Inflammatory macrophage (primary cell): Measurements from ENCODE around the gene SSUH2.
"Not testable (repeated sequence)": the region's sequence is repeated elsewhere in the genome, so short reads cannot be mapped to it uniquely, and the experiment has no call there.

Experiments
- DNase-seq, 2 donors: peaks; one replicate each; pipeline ENCODE4 v3.0.0-alpha.2; 2020 to 2022

Gene SSUH2

DNA sequence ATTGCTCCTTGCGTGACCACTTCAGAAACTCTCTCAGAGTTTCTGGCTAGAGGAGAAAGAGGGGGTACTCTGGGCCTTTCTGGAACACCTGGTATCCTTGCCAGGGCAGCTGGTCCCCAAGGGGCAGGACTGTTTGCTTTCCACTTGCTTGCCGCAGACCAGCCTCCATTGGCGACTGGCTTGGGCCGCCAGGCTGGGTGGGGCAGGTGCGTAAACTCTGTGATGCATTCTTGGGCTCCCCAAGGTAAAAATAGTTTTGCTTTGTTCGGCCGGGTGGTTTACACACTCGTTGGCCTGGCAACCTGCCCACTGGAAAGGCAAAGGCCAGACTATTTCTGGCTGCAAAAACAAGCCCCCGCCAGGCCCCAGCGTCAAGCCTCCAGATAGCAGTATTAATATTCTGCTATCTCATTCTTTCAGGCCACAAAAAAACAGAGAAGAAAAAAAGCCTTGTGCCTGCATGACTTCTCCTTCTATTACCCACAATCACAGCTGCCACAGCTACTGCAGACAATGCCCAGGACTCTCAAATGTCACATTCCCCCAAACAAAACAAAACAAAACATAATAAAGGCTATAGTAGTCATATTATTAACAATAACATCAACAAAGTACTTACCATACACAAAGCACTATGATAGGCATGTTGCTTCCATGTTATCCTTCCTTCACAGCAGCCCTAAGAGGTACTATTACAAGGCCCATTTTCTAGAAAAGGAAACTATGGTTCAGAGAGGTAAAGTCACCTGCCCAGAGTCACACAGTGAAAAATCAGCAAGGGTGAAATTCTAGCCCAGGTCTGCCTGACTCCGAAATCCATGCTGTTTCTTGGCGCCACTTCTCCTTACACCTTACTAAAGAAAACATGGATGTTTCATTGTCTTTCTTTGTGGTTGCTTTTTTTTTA, 14.0 kb upstream of the SSUH2 start:
- DNase-seq = peak in 1 of 2 donors; percentile 22

DNA sequence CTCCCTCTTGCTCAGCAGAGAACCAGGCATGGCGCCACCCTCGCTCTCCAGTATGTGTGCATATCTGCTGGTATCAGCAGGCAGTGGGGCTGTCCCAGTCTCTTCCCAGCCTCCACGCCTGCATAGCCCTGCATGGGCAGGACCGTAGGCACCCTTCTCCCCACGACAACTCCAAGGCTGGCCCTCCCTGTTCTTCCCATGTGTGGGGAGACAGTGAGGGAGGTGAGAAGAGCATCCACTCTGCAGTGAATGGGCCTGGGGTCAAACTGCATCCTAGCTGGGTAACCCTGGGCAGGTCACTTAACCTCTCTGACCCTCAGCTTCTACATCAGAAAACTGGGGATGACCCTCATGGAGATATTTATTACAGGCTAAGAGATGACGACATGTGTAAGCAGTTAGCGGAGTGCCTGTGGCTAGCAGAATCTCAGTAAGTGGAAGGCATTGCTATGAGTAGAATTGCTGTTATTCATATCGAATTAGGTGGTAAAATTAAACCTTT, 13.3 kb upstream of the SSUH2 start:
- DNase-seq = no peak

DNA sequence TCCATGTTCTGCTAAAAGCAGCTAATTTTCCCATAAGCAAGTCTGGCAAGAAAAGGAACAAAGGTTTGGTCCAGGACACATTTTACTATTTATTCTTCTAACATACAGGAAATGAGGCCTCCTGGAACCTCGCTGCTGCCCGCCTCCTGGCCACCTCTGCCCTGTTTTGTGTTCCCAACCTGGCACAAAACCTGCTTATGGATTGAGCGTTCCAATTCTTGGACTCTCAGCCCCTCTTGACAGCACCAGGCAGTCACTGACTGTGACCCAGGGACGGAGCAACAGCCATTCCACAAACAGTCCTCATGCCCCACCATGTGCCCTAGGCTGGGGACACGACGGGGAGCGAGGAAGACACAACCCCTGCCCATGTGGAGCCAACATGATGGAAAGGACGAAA, 11.6 kb upstream of the SSUH2 start:
- no peak for DNase-seq

DNA sequence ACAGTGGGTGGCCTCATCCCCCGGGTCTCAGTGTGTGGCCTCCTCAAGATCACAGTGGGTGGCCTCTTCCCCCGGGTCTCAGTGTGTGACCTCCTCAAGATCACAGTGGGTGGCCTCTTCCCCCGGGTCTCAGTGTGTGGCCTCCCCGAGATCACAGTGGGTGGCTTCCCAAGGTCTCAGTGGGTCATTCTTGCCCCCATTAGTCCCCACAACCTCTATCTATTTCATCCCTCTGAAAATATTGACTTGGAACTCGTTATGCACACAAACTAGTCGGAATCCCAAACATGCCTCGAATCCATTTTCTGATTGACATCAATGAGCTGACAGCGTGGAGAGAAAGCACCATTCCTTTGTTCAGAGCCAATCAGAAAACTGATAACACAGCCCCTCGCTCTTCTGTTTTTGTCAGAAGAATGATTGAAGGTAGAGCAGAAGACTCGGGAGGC, 10.8 kb upstream of the SSUH2 start:
- no peak for DNase-seq

DNA sequence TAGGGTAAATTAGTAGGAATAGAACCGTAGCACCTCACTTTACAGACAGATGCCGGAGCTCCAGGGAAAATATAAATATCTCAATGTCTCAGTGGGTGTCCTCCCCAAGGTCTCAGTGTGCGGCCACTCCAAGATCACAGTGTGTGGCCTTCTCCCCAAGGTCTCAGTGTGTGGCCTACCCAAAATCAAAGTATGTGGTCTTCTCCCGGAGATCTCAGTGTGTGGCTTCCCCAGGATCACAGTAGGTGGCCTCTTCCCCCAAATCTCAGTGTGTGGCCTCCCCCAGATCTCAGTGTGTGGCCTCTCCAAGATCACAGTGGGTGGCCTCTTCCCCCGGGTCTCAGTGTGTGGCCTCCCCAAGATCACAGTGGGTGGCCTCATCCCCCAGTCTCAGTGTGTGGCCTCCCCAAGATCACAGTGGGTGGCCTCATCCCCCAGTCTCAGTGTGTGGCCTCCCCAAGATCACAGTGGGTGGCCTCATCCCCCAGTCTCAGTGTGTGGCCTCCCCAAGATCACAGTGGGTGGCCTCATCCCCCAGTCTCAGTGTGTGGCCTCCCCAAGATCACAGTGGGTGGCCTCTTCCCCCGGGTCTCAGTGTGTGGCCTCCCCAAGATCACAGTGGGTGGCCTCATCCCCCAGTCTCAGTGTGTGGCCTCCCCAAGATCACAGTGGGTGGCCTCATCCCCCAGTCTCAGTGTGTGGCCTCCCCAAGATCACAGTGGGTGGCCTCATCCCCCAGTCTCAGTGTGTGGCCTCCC, 10.2 kb upstream of the SSUH2 start:
- DNase-seq = not testable (repeated sequence)

DNA sequence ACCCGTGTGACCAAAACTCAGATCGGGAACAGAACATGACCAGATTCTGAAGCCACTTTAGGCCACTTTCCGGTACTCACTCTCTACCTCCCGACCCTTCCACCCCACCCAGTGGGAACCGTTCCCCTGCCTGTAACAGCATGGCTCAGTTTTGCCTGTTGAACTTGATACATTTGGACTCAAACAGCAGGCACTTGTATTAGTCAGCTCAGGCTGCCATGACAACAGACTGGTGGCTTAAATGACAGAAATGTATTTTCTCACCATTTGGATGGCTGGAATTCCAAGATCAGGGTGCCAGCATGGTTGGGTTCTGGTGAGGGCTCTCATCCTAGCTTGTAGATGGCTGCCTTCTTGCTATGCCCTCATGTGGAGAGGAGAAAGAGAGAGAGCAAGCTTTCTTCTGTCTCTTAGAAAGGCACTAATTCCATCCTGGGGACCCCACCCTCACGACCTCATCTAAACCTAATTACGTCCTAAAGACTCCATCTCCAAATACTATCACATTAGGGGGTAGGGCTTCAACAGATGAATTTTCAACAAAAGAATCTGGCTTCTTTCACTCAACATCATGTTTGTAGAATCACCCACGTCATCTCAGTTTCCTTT, 9.3 kb upstream of the SSUH2 start:
- no peak for DNase-seq

DNA sequence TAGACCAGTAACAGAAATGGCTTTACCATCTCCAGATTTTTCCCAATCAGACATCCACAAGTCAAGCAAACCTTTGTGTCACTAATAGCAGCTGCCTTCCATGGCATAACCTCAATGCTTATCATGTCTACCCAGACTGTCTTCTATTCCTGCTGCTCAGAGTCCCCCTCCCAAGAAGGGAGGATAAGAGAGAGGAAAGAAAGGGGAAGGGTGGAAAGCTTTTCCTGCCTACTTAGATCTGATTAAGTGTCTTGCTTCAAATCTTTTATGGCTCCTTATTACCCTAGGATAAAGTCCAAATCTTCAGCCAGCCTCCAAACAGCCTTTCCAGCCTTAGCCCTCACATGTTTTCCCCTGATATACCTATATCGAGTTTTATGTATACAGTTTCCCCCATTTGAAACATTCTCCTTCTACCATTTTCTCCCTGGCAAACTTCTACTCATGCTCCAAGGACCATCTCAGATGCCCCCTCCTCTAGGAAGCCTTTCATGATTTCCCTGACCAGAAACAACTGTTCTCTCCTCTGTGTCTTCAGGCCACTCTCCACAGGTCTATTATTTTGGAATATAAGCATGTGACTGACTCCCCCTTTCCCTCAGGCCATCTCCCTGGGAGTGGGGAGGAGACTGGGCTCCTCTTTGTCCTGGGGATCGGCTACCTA, 7.9 kb upstream of the SSUH2 start:
- no peak for DNase-seq

DNA sequence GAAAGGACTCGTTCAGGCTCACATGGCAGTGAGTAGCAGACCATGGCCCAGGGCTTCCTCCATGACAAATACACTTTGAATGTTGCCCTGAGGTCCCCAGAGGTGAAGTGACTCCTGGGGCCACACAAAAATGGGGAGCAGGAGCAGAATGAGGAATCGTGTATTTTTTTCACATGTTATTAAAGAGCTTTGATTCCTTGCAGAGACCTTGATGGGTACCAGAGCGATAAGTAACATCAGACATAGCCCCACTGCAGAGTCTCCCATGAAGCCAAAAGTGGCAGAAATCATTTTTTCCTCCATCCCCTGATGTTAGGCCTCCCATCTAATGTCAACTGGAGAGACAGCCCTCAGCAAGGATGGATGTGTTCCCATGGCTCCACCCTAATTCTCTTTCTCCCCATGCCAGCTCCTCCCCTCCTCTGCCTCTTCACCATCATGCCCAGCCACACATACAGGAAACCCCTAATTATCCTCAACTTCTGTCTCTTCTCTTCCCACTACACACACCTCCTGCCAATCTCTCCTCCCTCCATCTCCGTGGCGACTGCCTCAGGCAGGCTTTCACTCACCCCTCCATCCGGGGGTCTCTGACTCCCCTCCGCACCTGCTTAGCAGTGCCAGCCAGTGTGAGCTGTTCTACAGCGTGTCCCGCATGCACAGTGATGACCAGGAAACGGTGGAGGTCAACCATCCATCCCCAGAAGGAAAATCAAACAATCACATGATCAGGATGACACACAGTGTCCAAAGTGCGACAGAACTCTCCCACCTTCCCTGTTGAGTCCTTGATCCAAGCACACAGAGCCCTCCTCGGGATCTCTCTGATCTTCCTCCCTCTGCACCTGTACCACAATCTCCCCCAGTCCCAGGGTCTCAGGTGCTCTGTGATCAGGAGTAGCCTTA, 7.1 kb upstream of the SSUH2 start:
- DNase-seq = no peak

DNA sequence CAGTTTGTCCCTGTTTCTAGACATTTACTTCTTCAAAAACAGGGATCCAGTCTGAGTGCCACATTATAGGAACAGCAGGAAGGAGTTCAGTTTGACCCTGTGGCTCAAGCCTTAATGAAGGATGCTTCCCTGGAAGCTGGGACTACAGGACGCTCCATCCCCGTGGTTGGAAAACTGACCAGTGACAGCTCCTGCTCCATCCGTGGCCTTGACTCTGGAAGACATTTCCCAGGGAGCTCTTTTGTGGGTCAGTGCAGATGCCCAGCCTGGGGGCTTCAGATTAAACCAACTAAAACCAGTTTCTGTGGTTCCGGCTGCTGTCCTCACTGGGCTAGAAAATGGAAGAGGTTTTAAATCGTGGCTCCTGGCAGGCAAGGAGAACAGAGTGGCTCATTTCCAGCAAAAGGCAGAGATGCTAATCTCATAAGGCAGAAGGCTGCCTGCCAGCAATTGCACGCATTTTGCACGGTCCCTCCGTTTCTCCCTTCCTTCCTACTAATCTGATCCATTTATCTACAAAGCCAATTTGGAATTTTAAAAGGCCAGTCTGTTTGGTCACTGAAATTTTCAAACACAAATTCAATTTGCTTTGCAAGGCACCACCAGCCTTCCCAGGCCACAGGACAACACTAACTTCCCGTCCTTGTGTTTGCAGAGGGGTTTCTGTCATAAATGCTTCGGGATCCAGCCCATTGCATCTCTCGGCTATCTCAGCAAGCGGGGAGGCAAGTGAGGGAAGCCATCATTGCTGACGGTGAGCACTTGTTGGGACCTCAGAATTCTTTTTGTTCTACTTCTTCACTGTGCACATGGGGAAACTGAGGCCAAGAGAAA, 6.2 kb upstream of the SSUH2 start:
- no peak for DNase-seq

DNA sequence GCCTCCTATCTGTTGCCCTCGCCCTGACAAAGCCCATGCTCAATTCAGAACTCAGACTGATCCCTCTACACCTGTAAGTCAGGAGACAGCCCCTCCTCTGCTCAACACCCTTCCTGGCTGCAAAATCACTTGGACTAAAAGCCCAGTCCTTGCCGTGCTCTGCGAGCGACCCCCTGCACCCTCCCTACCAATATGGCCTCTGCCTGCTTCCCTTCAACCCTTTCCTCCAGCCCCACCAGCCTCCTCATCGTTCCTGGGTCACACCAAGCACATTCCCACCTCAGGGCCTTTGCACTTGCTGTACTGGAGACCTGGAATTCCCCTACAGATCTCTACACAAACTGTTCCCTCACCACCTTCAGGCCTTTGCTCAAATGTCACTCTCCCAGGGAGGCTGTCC, 5.2 kb upstream of the SSUH2 start:
- no peak for DNase-seq

DNA sequence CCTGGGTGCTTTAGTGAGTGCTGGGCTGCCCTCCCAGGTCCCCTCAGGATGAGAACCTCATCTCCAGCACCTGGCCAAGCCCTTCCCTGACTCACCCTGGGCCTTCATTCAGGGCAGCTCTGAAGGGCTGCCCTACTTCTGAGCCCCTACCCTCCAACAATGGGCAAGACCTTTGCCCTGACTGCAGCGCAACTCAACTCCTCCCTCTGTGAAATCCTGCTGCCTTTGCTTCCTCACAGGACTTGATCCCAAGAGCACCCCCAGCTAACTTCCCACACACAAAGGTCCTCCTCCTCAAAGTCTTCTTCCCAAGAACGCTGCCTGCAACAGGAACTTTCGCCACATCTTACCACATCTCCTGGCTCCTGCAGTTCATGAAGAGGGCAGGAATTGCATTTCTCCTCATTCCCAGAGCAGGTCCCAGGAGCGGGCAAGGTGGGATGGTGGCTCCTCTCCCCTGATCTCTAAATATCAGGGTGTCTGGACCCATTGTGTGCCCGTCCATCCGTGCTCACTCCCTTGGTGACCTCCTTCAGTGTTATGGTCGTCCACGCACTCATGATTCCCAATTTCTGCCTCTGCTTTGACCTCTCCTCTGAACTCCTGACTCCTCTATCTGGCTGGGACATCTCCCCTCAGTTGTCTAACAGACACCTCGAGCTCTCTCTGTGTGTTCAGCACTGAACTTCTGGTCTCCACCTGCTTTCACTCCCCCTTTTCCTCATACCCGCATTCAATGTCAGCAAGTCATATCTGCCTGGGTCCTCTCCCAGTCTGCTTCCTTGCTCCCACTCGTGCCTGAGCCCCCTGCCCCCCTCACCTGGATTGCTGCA, 4.5 kb upstream of the SSUH2 start:
- peak; percentile 42 to 73 for DNase-seq

DNA sequence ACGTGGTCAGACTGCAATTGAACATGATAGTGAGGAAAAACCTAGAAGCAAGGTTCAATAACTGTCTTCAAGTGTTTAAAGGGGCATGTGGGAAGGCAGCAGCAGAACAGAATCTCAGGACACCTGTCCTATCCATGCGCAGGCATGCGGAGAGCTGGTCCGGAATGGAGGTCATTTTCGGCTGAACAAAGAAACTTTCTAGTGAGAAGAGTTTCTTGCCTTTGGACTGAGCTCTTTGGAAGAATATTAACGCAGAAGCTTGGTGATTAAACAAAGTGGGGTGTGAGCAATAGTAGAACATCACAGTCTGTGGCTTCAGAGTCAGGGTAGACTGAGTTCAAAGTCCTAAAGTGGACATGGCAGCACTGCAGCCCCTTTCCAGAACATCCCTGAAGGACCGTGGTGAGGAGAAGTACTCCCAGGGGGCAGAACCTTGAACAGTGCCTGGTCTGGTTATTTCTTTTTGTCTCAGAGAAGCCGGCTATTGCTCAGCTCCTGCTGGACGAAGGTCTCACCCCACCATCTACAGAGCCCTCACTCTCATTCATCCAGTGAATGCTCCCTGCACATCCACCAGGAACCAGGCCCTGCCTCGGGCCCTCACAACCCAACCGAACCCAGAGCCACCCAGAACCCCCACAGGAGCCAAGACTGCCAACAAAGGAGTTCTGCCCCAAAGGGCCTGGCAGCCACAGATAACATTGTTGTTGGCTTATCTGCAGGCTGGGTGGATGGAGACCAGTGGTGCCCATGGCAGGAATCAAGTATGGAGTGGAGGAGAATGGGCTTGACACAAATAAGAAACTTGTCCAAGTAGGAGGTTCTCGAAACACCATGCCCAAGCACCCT, 2.8 kb upstream of the SSUH2 start:
- no peak for DNase-seq

DNA sequence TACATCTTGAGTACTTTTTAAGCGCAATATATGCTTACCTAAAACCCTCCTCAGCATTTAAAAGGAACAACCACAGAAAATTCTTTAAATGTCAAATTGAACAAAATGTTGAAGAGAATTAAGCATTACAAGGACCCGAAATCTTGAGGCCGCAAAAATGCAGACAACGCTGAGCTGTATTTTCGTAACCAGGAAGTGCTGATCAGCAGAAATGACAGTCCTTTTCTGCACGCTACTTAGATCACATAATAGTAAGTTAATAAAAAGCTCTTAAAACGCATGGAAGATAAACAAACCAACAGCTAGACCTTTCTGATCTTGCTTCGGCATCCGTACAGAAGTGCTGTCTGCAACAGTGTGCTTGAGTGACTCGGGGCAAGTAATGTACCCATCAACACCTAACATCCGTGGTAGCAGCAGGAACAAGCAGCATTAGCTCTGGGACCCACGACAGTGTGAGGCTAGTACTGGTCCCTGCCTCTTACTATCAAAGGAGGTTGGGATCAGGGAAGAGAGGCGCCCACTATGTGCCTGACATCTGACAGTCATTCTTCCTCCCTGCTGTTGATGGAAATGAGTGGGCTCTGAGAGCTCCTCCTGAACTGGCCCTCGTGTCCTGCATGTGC, 1.8 kb upstream of the SSUH2 start:
- peak in 1 of 2 donors; percentile 3 for DNase-seq

DNA sequence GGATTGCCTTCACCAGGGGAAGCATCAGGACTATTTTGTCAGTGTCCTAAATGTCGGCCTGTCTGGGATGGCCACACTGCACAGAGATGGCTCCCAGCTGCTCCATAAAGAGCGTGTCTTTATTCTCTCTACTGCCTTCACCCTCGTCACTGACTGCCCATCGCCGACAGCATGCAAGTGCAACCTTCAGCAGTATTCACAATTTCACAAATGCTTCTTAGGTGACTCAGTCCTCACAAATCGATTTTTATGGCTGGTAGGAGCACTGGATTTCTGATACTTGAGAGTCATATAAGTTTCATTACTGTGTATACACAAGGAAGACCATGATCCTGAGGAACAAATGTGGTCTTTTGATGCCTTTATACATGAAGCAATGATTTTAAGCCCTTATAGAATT, 1.1 kb upstream of the SSUH2 start:
- no peak for DNase-seq

DNA sequence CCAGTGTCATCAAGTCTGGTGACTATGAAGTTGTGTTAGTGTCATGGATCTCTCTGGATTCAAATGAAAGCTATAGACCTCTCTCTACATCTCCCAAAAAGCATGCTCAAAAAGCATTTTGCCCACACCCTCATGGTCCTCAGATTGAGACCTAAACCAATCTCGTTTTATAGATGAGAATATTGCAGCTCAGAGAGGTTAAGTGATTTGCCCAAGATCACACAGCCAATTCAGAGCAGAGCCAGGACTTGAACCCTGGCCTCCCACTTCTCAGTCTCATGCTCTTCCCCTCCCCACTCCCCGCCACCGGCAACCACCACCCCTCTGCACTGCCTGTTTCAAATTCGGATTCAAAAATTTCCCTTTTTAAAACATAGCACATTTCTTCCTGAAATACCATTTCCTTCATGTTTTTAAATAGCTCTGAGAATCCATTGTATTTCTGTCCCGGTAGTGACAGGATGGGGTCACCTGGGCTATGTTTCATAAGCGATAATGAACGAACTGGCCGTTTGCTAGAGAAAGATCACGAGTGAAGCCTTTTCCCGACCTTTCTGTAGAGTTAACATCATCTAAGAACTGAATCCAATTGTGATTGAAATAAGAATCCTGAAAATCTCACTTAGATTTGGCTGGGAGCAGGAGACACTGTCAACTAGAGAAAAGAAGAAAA, 769 bp downstream of the SSUH2 start:
- no peak for DNase-seq

DNA sequence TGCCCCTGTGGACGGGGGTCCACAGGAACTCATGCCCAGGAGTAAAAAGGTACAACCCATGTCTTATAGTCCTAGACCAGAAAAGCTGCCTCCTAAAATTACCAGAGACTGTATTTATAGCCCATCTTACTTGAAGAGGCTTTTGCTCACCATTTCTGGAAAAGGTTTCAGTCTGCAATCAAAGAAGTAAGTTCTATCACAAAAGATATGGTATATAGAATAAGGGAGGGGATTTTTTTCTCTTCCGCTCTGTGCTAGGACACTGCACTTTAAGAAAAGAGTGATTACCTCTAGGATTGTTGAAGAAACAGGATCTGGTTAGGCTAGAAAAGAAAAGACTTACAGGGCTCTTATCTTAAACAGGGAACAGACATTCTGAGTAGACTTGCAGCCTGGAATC, 2.6 kb downstream of the SSUH2 start:
- no peak for DNase-seq

DNA sequence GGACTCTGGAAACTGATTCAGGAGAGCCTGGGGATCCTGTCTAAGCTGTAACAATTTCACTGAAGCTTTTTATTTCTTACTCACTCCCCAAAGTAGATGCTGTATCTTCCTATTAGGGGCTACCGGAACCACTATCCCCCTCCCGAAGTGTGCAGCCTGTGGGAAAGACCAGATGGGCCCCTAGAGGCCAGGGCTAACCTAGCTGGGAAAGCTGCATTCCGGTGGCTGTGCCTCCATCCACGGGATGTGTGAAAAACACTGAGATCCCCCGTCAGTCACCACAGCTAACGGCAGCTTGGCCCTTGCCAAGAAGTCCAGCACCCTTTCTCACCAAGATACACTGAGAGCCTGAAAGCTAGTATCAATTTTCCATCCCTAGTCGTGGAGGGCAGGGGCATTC, 3.1 kb downstream of the SSUH2 start:
- DNase-seq = no peak

DNA sequence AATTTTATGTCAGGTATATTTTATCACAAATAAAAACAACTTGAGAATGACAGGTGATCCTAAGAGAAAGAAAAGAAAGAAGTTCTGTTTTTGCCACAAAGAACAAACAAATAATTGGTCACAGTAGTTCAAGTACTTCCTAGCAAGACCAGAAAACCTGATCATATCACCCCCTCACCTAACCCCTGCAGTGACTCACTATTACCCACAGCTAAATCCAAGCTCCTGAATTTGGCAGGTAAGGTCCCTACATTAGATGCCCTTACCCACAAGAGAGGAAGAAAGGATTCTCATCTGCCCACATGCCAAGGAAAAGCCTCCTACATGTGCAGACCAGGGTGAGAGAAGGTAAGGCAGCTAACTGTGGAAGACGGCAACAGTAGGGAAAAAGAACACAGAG, 4.4 kb downstream of the SSUH2 start:
- DNase-seq = no peak
